Prostate gland (tissue), 2 donors: ENCODE data around the gene DAPP1. TPM values are rescaled to one million over a fixed set of nuclear protein-coding genes. Genes with fewer than 3 reads are reported as not detected.

Experiments used
- DNase-seq: peaks from one replicate; pipeline ENCODE4 v3.0.0-alpha.2; 2019; ENCODE audit warnings: low spot score
- H3K27ac ChIP-seq, 2 donors: fragments of 200-600 bp; sonication (generic); 2 replicates each; pipeline ENCODE4 v1.5.1; 2017 to 2019
- H3K27me3 ChIP-seq: fragments of 200-600 bp; sonication (generic); replicated peaks from 2 replicates; pipeline ENCODE4 v1.5.1; 2019; ENCODE audit not compliant: insufficient read depth
- H3K36me3 ChIP-seq, 2 donors: fragments of 200-600 bp; sonication (generic); 1 replicate in 1 of 2; 2 replicates in 1 of 2; pipeline versions ENCODE4 v1.5.1 to v1.8.1; 2017 to 2019
- H3K4me1 ChIP-seq: fragments of 200-600 bp; sonication (generic); replicated peaks from 2 replicates; pipeline ENCODE4 v1.5.1; 2019
- H3K4me3 ChIP-seq, 2 donors: fragments of 200-600 bp; sonication (generic); 2 replicates each; pipeline ENCODE4 v1.5.1; 2017 to 2019
- H3K9me3 ChIP-seq: fragments of 200-600 bp; sonication (generic); 2 replicates; pipeline ENCODE4 v1.5.1; 2017
- POLR2A ChIP-seq: fragments of 450-650 bp; IDR thresholded peaks from one replicate; pipeline ENCODE4 v1.6.1; 2016; ENCODE audit warnings: antibody characterized with exemption, mild to moderate bottlenecking
- POLR2AphosphoS5 ChIP-seq: sonication (generic); formaldehyde crosslinking; IDR thresholded peaks from one replicate; pipeline ENCODE4 v1.6.1; 2017; ENCODE audit warnings: antibody characterized with exemption
- WGBS: methylation state at CpG from one replicate; pipeline ENCODE4 v1.1.5; 2018; 5-methylcytosine and 5-hydroxymethylcytosine counted together
- intact Hi-C: fragments of 100-400 bp; cut with DNase I; formaldehyde crosslinking; loops from one replicate; pipeline ENCODE4 v1.14.2; 2022
- total RNA-seq, 2 donors: library from RNA; depleted of rRNA; stranded (reverse); fragments of >200 nt; gene quantifications; one replicate each; pipeline ENCODE4 v1.1.0, GENCODE V29; 2016
- TF ChIP-seq, protein P1 (sequence below), 4 experiments: fragments of 200-600 bp in 2 of 4; fragments of 450-650 bp in 2 of 4; sonication (generic) in 2 of 4; IDR thresholded peaks; 1 replicate in 3 of 4; 2 replicates in 1 of 4; pipeline ENCODE4 v1.5.1; 2016 to 2019; ENCODE audit warnings: antibody characterized with exemption in 4 of 4, mild to moderate bottlenecking in 2 of 4, moderate library complexity in 2 of 4

DAPP1 gene
- total RNA-seq, 2 donors from 2014 or later, result 1.1 to 2.0 TPM

DNA sequence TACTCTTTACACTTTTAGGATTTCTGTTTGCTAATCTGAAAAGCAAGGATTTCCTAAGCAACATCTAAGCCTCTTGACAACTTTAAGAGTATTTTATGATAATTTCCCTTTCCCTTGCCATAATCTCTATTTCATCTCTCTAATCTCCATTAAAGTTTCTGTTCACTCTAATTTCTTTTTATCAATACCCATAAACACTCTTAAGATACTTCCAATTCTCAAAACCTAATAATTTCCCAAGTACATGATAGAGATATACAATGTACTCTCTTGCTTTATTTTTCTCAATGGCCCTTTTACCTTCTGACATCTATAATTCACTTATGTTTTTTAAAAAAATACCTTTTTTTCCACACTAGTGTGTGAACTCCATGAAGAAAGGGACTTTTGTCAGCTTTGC is 26.8 kb downstream of the DAPP1 start:
- Histone ChIP-seq H3K4me1 (no peaks in the 10 kb centered on the region), H3K36me3 (no peaks in the 10 kb centered on the region), H3K4me3 (no peak overlapping the region), H3K27me3 (no peaks in the 10 kb centered on the region), H3K27ac (no peak overlapping the region), H3K9me3 (no peaks in the 10 kb centered on the region)
- intact Hi-C loops, result no loop called here
- no peak for DNase-seq
- TF ChIP-seq POLR2AphosphoS5 (no peak), POLR2A (no peak)
- TF ChIP-seq, protein P1, sequence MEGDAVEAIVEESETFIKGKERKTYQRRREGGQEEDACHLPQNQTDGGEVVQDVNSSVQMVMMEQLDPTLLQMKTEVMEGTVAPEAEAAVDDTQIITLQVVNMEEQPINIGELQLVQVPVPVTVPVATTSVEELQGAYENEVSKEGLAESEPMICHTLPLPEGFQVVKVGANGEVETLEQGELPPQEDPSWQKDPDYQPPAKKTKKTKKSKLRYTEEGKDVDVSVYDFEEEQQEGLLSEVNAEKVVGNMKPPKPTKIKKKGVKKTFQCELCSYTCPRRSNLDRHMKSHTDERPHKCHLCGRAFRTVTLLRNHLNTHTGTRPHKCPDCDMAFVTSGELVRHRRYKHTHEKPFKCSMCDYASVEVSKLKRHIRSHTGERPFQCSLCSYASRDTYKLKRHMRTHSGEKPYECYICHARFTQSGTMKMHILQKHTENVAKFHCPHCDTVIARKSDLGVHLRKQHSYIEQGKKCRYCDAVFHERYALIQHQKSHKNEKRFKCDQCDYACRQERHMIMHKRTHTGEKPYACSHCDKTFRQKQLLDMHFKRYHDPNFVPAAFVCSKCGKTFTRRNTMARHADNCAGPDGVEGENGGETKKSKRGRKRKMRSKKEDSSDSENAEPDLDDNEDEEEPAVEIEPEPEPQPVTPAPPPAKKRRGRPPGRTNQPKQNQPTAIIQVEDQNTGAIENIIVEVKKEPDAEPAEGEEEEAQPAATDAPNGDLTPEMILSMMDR (IDR thresholded peaks at IDR 0.05), result no peak

DNA sequence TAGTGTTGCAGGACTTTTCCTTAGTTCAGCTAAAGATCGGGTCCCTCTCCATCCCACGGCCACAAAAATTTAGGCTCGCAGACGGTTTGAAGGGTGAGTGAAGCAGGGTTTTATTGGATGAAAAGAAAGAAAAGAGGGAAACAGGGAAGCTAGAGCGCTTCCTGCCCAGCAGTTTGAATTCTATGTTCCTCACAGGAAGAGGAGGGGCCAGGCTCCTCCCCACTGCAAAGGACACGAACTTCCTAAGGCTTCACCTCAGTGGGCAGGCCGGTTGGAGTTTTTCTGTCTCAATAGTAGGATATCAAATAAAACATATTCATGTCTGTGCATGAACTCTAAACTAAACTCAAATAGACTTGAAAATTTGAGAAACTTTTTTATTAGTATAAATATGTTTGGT is 27.4 kb downstream of the DAPP1 start:
- Histone ChIP-seq H3K27me3 (no peaks in the 10 kb centered on the region), H3K27ac (no peak overlapping the region), H3K9me3 (no peaks in the 10 kb centered on the region), H3K36me3 (no peaks in the 10 kb centered on the region), H3K4me3 (no peak overlapping the region), H3K4me1 (no peaks in the 10 kb centered on the region)
- WGBS, result 81% methylated on average over 7 of the region's 7 CpGs
- intact Hi-C loops, result no loop called here
- TF ChIP-seq, protein P1 (IDR thresholded peaks at IDR 0.05), result no peak
- no peak for TF ChIP-seq POLR2A
- no peak for DNase-seq

DNA sequence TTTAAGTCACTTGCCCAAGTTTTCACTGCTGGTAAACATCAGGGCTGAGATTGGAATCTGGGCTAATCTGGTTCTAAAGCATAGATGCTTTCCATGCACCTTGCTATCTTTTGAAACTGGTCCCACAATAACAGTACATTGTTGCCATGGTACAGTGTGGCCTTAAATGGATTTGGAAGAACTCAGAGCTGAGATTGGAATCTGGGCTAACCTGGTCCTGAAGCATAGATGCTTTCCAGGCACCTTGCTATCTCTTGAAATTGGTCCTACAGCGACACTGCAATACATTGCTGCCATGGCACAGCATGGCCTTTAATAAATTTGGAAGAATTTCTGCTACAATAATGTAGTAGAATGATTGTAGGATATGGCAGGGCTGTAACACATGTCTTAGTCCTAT is 28.6 kb downstream of the DAPP1 start:
- Histone ChIP-seq H3K27me3 (no peaks in the 10 kb centered on the region), H3K27ac (no peak overlapping the region), H3K9me3 (no peaks in the 10 kb centered on the region), H3K4me3 (no peak overlapping the region), H3K36me3 (no peaks in the 10 kb centered on the region), H3K4me1 (no peaks in the 10 kb centered on the region)
- no peak for DNase-seq
- 100% methylated on average over 1 of the region's 1 CpG for WGBS
- no peak for TF ChIP-seq POLR2AphosphoS5
- TF ChIP-seq POLR2A, result no peak
- TF ChIP-seq, protein P1 (IDR thresholded peaks at IDR 0.05), result no peak
- intact Hi-C loops, result no loop called here

DNA sequence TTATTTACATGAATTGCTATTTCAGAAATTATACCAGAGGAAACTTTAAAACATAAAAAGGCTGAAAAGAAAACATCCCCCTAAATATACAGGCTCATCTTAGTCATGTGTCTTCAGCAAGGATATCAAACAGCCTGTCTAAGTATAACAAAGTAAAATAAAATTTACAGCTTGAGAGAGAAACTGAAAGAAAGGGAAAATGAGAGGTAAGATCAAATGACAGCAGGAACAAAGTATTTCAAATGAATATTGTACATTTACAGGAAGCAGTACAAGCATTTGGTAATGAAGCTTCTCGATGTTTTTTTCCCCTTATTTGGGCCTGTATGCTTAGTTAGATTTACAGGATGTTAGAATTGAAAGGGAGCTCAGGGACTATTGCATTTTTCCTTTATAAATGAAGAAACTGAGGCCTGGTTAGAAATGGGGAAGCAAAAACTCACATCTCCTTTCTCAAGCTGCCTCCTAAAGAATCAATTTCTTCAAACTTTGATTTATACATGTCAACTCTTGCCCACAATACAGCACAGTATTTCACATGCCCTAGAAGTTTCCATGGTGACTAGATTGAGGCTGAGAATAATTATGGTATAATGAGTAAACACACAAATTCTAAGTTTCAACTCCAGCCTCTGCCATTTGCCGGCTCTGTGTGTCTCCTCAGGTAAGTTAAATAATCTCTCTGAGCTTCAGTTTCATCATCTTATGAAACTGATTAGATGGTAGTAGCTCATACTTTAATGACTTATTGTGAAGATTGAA is 29.3 kb downstream of the DAPP1 start:
- H3K36me3 ChIP-seq, result no peaks in the 10 kb centered on the region
- H3K9me3 ChIP-seq, result no peaks in the 10 kb centered on the region
- DNase-seq, result no peak
- no peak overlapping the region for H3K27ac ChIP-seq
- intact Hi-C loops, result no loop called here
- no peak overlapping the region for H3K4me3 ChIP-seq
- no peaks in the 10 kb centered on the region for H3K4me1 ChIP-seq
- 49% methylated on average over 2 of the region's 2 CpGs for WGBS
- TF ChIP-seq, protein P1 (IDR thresholded peaks at IDR 0.05), result no peak
- TF ChIP-seq POLR2AphosphoS5 (no peak), POLR2A (no peak)
- H3K27me3 ChIP-seq, result no peaks in the 10 kb centered on the region

DNA sequence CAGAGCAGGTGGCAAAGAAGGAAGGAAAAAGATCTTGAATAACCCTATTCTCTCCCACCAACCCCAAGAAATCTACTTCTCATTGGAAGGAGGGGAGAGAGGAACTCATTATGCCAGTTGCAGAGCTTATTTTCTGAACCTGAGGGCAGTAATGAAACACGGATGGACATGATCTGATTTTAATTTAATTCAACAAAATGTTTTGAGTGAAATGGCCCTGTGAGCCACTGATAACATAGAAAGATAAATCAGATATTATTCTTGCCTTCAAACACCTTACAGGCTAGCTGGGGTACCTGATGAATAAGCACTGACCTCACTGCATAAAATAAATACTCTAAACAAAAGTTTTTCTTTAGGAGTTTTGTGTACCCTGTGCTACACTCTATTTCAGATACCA is 30.3 kb downstream of the DAPP1 start:
- WGBS, result 69% methylated on average over 1 of the region's 1 CpG
- intact Hi-C loops, result no loop called here
- H3K4me1 ChIP-seq, result no peaks in the 10 kb centered on the region
- H3K9me3 ChIP-seq, result no peaks in the 10 kb centered on the region
- TF ChIP-seq, protein P1 (IDR thresholded peaks at IDR 0.05), result no peak
- TF ChIP-seq POLR2A, result no peak
- TF ChIP-seq POLR2AphosphoS5, result no peak
- no peak for DNase-seq
- H3K4me3 ChIP-seq, result no peak overlapping the region
- H3K36me3 ChIP-seq, result no peaks in the 10 kb centered on the region
- H3K27ac ChIP-seq, result no peak overlapping the region
- H3K27me3 ChIP-seq, result no peaks in the 10 kb centered on the region
